Measurements from ENCODE around the gene NPTX1. TPM values are rescaled to one million over a fixed set of nuclear protein-coding genes. Genes with fewer than 3 reads are reported as not detected.

NPTX1 gene
- total and polyA plus RNA-seq, 2 experiments from 2014 or later = 3.4 to 20.5 TPM

GRCh38 chr17:80518392-80518791 lies 42.0 kb upstream of the NPTX1 start:
- Histone ChIP-seq H3K27ac (ENCODE audit: low read depth) (no peak overlapping the region), H3K9me2 (ENCODE audit: insufficient read depth) (no peaks in the 10 kb centered on the region), H3K79me2 (replicated peaks; ENCODE audit: insufficient read depth) (no peaks in the 10 kb centered on the region), H3K4me1 (ENCODE audit: insufficient read depth) (no peaks in the 10 kb centered on the region), H3K4me2 (no peak overlapping the region), H3K36me3 (ENCODE audit: insufficient read depth) (no peaks in the 10 kb centered on the region), H3K27me3 (ENCODE audit: insufficient read depth) (no peaks in the 10 kb centered on the region), H3F3A (replicated peaks; ENCODE audit: low read depth) (no peaks in the 10 kb centered on the region), H4K20me1 (replicated peaks; ENCODE audit: insufficient read depth) (no peaks in the 10 kb centered on the region), H2AFZ (no peak overlapping the region), H3K4me3 (no peak overlapping the region)
- no peak for TF ChIP-seq EZH2 (IDR thresholded peaks at IDR 0.05; ENCODE audit: low read depth, unreplicated experiment)
- TF ChIP-seq, protein P1, sequence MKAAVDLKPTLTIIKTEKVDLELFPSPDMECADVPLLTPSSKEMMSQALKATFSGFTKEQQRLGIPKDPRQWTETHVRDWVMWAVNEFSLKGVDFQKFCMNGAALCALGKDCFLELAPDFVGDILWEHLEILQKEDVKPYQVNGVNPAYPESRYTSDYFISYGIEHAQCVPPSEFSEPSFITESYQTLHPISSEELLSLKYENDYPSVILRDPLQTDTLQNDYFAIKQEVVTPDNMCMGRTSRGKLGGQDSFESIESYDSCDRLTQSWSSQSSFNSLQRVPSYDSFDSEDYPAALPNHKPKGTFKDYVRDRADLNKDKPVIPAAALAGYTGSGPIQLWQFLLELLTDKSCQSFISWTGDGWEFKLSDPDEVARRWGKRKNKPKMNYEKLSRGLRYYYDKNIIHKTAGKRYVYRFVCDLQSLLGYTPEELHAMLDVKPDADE (IDR thresholded peaks at IDR 0.05) = no peak
- TF ChIP-seq ZNF114 (CRISPR knock-in tag; IDR thresholded peaks at IDR 0.05) = no peak
- no peak for TF ChIP-seq EZH2phosphoT487 (IDR thresholded peaks at IDR 0.05; ENCODE audit: unreplicated experiment)
- no peak for TF ChIP-seq ZNF331 (CRISPR knock-in tag; IDR thresholded peaks at IDR 0.05; ENCODE audit: low read depth)
- TF ChIP-seq CREB1 (CRISPR knock-in tag; IDR thresholded peaks at IDR 0.05; ENCODE audit: low read depth) = no peak
- no peak for TF ChIP-seq POLR2AphosphoS5 (IDR thresholded peaks at IDR 0.05; ENCODE audit: low read depth)
- no peak for TF ChIP-seq NANOG (IDR thresholded peaks at IDR 0.05; ENCODE audit: borderline replicate concordance)
- H3K27me3 Mint-ChIP-seq (ENCODE audit: insufficient read depth, low read depth, poor library complexity) = peaks cover 4% of the 10 kb centered on the region
- ATAC-seq (no peak), DNase-seq (ENCODE audit: low spot score) (no peak)
- H3K27ac Mint-ChIP-seq = no peak overlapping the region
- no peak overlapping the region for H3K4me3 Mint-ChIP-seq
- peaks cover 3% of the 10 kb centered on the region for H3K4me1 Mint-ChIP-seq
- no peaks in the 10 kb centered on the region for H3K9me3 Mint-ChIP-seq
- H3K36me3 Mint-ChIP-seq (ENCODE audit: low read depth) = no peaks in the 10 kb centered on the region

DNA sequence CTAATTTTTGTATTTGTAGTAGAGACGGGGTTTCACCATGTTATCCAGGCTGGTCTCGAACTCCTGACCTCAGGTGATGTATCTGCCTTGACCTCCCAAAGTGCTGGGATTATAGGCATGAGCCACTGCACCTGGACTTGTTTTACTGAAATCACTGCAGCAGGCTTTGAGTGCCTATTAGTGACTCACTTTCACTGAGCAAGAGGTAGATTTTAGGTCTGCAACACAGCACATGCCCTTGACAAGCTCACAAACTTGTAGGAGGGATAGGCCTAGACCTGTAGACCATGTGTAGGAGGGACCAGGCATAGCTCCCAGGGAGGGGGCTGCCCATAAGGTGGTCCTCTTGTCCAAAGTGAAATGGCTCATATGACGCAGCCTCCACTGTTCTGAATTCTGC lies 41.2 kb upstream of the NPTX1 start:
- Histone ChIP-seq H3K4me1 (ENCODE audit: insufficient read depth) (no peaks in the 10 kb centered on the region), H3F3A (replicated peaks; ENCODE audit: low read depth) (no peaks in the 10 kb centered on the region), H4K20me1 (replicated peaks; ENCODE audit: insufficient read depth) (no peaks in the 10 kb centered on the region), H3K4me3 (no peak overlapping the region), H3K4me2 (no peak overlapping the region), H3K36me3 (ENCODE audit: insufficient read depth) (no peaks in the 10 kb centered on the region), H2AFZ (no peak overlapping the region), H3K79me2 (replicated peaks; ENCODE audit: insufficient read depth) (no peaks in the 10 kb centered on the region), H3K9me2 (ENCODE audit: insufficient read depth) (no peaks in the 10 kb centered on the region), H3K27ac (ENCODE audit: low read depth) (no peak overlapping the region), H3K27me3 (ENCODE audit: insufficient read depth) (no peaks in the 10 kb centered on the region)
- Mint-ChIP-seq H3K4me3 (no peak overlapping the region), H3K27me3 (ENCODE audit: insufficient read depth, low read depth, poor library complexity) (peaks cover 2% of the 10 kb centered on the region), H3K9me3 (no peaks in the 10 kb centered on the region), H3K4me1 (peaks cover 3% of the 10 kb centered on the region), H3K27ac (no peak overlapping the region), H3K36me3 (ENCODE audit: low read depth) (no peaks in the 10 kb centered on the region)
- TF ChIP-seq, protein P2, sequence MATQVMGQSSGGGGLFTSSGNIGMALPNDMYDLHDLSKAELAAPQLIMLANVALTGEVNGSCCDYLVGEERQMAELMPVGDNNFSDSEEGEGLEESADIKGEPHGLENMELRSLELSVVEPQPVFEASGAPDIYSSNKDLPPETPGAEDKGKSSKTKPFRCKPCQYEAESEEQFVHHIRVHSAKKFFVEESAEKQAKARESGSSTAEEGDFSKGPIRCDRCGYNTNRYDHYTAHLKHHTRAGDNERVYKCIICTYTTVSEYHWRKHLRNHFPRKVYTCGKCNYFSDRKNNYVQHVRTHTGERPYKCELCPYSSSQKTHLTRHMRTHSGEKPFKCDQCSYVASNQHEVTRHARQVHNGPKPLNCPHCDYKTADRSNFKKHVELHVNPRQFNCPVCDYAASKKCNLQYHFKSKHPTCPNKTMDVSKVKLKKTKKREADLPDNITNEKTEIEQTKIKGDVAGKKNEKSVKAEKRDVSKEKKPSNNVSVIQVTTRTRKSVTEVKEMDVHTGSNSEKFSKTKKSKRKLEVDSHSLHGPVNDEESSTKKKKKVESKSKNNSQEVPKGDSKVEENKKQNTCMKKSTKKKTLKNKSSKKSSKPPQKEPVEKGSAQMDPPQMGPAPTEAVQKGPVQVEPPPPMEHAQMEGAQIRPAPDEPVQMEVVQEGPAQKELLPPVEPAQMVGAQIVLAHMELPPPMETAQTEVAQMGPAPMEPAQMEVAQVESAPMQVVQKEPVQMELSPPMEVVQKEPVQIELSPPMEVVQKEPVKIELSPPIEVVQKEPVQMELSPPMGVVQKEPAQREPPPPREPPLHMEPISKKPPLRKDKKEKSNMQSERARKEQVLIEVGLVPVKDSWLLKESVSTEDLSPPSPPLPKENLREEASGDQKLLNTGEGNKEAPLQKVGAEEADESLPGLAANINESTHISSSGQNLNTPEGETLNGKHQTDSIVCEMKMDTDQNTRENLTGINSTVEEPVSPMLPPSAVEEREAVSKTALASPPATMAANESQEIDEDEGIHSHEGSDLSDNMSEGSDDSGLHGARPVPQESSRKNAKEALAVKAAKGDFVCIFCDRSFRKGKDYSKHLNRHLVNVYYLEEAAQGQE (IDR thresholded peaks at IDR 0.05; ENCODE audit: unreplicated experiment) = no peak
- no peak for TF ChIP-seq ZNF114 (CRISPR knock-in tag; IDR thresholded peaks at IDR 0.05)
- no peak for TF ChIP-seq NANOG (IDR thresholded peaks at IDR 0.05; ENCODE audit: borderline replicate concordance)
- TF ChIP-seq, protein P1 (IDR thresholded peaks at IDR 0.05) = no peak
- no peak for TF ChIP-seq STAT1 (IDR thresholded peaks at IDR 0.05; ENCODE audit: unreplicated experiment)
- TF ChIP-seq CREB1 (CRISPR knock-in tag; IDR thresholded peaks at IDR 0.05; ENCODE audit: low read depth) = no peak
- TF ChIP-seq EZH2phosphoT487 (IDR thresholded peaks at IDR 0.05; ENCODE audit: unreplicated experiment) = no peak
- TF ChIP-seq ZNF331 (CRISPR knock-in tag; IDR thresholded peaks at IDR 0.05; ENCODE audit: low read depth) = no peak
- TF ChIP-seq, protein P3, sequence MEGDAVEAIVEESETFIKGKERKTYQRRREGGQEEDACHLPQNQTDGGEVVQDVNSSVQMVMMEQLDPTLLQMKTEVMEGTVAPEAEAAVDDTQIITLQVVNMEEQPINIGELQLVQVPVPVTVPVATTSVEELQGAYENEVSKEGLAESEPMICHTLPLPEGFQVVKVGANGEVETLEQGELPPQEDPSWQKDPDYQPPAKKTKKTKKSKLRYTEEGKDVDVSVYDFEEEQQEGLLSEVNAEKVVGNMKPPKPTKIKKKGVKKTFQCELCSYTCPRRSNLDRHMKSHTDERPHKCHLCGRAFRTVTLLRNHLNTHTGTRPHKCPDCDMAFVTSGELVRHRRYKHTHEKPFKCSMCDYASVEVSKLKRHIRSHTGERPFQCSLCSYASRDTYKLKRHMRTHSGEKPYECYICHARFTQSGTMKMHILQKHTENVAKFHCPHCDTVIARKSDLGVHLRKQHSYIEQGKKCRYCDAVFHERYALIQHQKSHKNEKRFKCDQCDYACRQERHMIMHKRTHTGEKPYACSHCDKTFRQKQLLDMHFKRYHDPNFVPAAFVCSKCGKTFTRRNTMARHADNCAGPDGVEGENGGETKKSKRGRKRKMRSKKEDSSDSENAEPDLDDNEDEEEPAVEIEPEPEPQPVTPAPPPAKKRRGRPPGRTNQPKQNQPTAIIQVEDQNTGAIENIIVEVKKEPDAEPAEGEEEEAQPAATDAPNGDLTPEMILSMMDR (conservative IDR thresholded peaks at IDR 0.05; ENCODE audit: low read depth in 2 of 2) = no peak
- DNase-seq (ENCODE audit: low spot score) (no peak), ATAC-seq (no peak)
